HCT116 (cell line): ENCODE measurements around the gene IRF9. TPM values are rescaled to one million over a fixed set of nuclear protein-coding genes. Genes with fewer than 3 reads are reported as not detected.

Experiments used
- ATAC-seq: fragments of 200-7000 bp; cut with Tn5 transposase; 2 replicates; pipeline ENCODE4 v1.9.1; 2020; ENCODE audit warnings: mild to moderate bottlenecking, moderate library complexity
- BruUV-seq: library from RNA; stranded (reverse); fragments of 400-500 nt; replicated peaks from 2 replicates; lab custom pipeline; 2021; lab: Mats Ljungman, UMichigan
- CTCF ChIA-PET: fragments of 300-600 bp; sonication (Branson Sonifier 250); formaldehyde crosslinking; loops from one replicate; lab custom pipeline; 2021; ENCODE audit warnings: antibody characterized with exemption; lab: Charles Lee
- POLR2A ChIA-PET: fragments of 300-600, 350-600 bp; sonication (Branson Sonifier 250); formaldehyde crosslinking; loops from one replicate; lab custom pipeline; 2021; ENCODE audit warnings: antibody characterized with exemption; lab: Charles Lee
- RAD21 ChIA-PET, 2 experiments: fragments of 300-600 bp; sonication (Branson Sonifier 250); formaldehyde crosslinking; loops; one replicate each; lab custom pipeline; 2023; ENCODE audit warnings: low total read pairs in 2 of 2; ENCODE audit not compliant: uncharacterized antibody in 2 of 2, unreplicated experiment in 2 of 2, low non-redundant PET in 1 of 2; lab: Charles Lee
- DNase-seq: peaks from one replicate; pipeline ENCODE4 v3.0.0-alpha.2; 2010; ENCODE audit warnings: low read depth, low spot score
- H2AFZ ChIP-seq: fragments of 200-600 bp; shearing (Covaris generic), sonication (generic); 2 replicates; pipeline ENCODE4 v1.6.1; 2017; ENCODE audit warnings: low read depth, mixed run types, mixed read lengths, antibody characterized with exemption, low read length; ENCODE audit not compliant: poor library complexity, severe bottlenecking
- H3K27ac ChIP-seq: 2 replicates; pipeline ENCODE4 v1.5.1; 2012; ENCODE audit warnings: low read depth, low read length
- H3K27me3 ChIP-seq: fragments of 200-600 bp; sonication (generic); 2 replicates; pipeline ENCODE4 v1.6.1; 2016; ENCODE audit warnings: mixed run types, low read length, mixed read lengths; ENCODE audit not compliant: insufficient read depth
- H3K36me3 ChIP-seq, 2 experiments: fragments of 200-500 bp in 1 of 2; fragments of 200-600 bp in 1 of 2; sonication (Bioruptor generic) in 1 of 2; sonication (generic) in 1 of 2; 2 replicates each; pipeline versions ENCODE4 v1.5.1 to v1.6.1; 2014 to 2016; ENCODE audit warnings: low read length in 2 of 2, inconsistent platforms in 1 of 2, mixed read lengths in 1 of 2, mixed run types in 1 of 2; ENCODE audit not compliant: insufficient read depth in 2 of 2, control insufficient read depth in 1 of 2
- H3K4me1 ChIP-seq, 2 experiments: fragments of 200-600 bp in 1 of 2; sonication (generic) in 1 of 2; 2 replicates each; pipeline versions ENCODE4 v1.5.1 to v1.6.1; 2012 to 2017; ENCODE audit warnings: low read length in 2 of 2, inconsistent platforms in 1 of 2, mild to moderate bottlenecking in 1 of 2, mixed read lengths in 1 of 2, mixed run types in 1 of 2, moderate library complexity in 1 of 2; ENCODE audit not compliant: insufficient read depth in 2 of 2, control insufficient read depth in 1 of 2
- H3K4me2 ChIP-seq: fragments of 200-600 bp; sonication (generic); 2 replicates; pipeline ENCODE4 v1.6.1; 2017; ENCODE audit warnings: mixed run types, low read length, mixed read lengths
- H3K4me3 ChIP-seq, 2 experiments: fragments of 200-600 bp in 1 of 2; sonication (generic) in 1 of 2; replicated peaks in 1 of 2; 2 replicates each; pipeline ENCODE4 v1.5.1; 2011 to 2016; ENCODE audit warnings: low read length in 2 of 2, control low read depth in 1 of 2, low read depth in 1 of 2, mild to moderate bottlenecking in 1 of 2, mixed read lengths in 1 of 2, mixed run types in 1 of 2
- H3K79me2 ChIP-seq: fragments of 200-600 bp; sonication (generic); 2 replicates; pipeline ENCODE4 v1.6.1; 2017; ENCODE audit warnings: mild to moderate bottlenecking, mixed run types, low read length, moderate library complexity, mixed read lengths; ENCODE audit not compliant: insufficient read depth
- H3K9ac ChIP-seq: fragments of 200-600 bp; sonication (generic); 2 replicates; pipeline ENCODE4 v1.6.1; 2016; ENCODE audit warnings: low read length, mixed read lengths
- H3K9me2 ChIP-seq: fragments of 200-600 bp; sonication (generic), shearing (Covaris generic); 2 replicates; pipeline ENCODE4 v1.6.1; 2017; ENCODE audit warnings: mixed run types, mild to moderate bottlenecking, moderate library complexity; ENCODE audit not compliant: insufficient read depth
- H3K9me3 ChIP-seq, 2 experiments: fragments of 200-500 bp in 1 of 2; fragments of 200-600 bp in 1 of 2; sonication (Bioruptor generic) in 1 of 2; sonication (generic) in 1 of 2; 2 replicates each; pipeline ENCODE4 v1.6.1; 2014 to 2017; ENCODE audit warnings: low read length in 2 of 2, mixed read lengths in 2 of 2, inconsistent platforms in 1 of 2, low read depth in 1 of 2, mild to moderate bottlenecking in 1 of 2, mixed run types in 1 of 2, moderate library complexity in 1 of 2; ENCODE audit not compliant: control insufficient read depth in 1 of 2, insufficient read depth in 1 of 2
- H4K20me1 ChIP-seq: fragments of 200-600 bp; sonication (generic), shearing (Covaris generic); 2 replicates; pipeline ENCODE4 v1.6.1; 2017; ENCODE audit warnings: mixed run types, mild to moderate bottlenecking, moderate library complexity; ENCODE audit not compliant: insufficient read depth
- CTCF ChIP-seq, 3 experiments: fragments of 200-600 bp in 1 of 3; sonication (generic) in 1 of 3; IDR thresholded peaks in 2 of 3; conservative IDR thresholded peaks in 1 of 3; 2 replicates each; pipeline ENCODE4 v1.5.1; 2012 to 2017; ENCODE audit warnings: low read depth in 2 of 3, low read length in 2 of 3, antibody characterized with exemption in 1 of 3, borderline replicate concordance in 1 of 3, control low read depth in 1 of 3, mild to moderate bottlenecking in 1 of 3, mixed read lengths in 1 of 3, mixed run types in 1 of 3, moderate library complexity in 1 of 3; ENCODE audit not compliant: insufficient read depth in 1 of 3
- EGR1 ChIP-seq: IDR thresholded peaks from 2 replicates; pipeline ENCODE4 v1.6.1; 2012; ENCODE audit warnings: low read depth
- EZH2 ChIP-seq: fragments of 200-600 bp; sonication (generic); IDR thresholded peaks from 2 replicates; pipeline ENCODE4 v1.6.1; 2017; ENCODE audit warnings: antibody characterized with exemption, mixed run types
- MAX ChIP-seq: IDR thresholded peaks from 2 replicates; pipeline ENCODE4 v1.6.1; 2012
- POLR2A ChIP-seq: IDR thresholded peaks from 2 replicates; pipeline ENCODE4 v1.7.0; 2011; ENCODE audit warnings: borderline replicate concordance; ENCODE audit not compliant: insufficient read depth, insufficient read length; ENCODE audit errors: extremely low read depth
- POLR2AphosphoS5 ChIP-seq: IDR thresholded peaks from 2 replicates; pipeline ENCODE4 v1.6.1; 2011; ENCODE audit warnings: mild to moderate bottlenecking, low read depth, low read length, moderate library complexity
- SIN3A ChIP-seq: IDR thresholded peaks from 2 replicates; pipeline ENCODE4 v1.6.1; 2012; ENCODE audit warnings: low read depth
- SP1 ChIP-seq: IDR thresholded peaks from 2 replicates; pipeline ENCODE4 v1.6.1; 2012; ENCODE audit warnings: low read depth
- TCF7L2 ChIP-seq: IDR thresholded peaks from 2 replicates; pipeline ENCODE4 v1.7.0; 2011; ENCODE audit warnings: borderline replicate concordance, inconsistent platforms; ENCODE audit not compliant: insufficient read depth, insufficient read length; ENCODE audit errors: extremely low read depth
- intact Hi-C: fragments of 100-400 bp; cut with micrococcal nuclease; formaldehyde crosslinking; loops from 2 replicates; pipeline ENCODE4 v1.10.0; 2022
- total RNA-seq: library from RNA; stranded (reverse); gene quantifications from one replicate; pipeline ENCODE4 v1.2.1, GENCODE V29; 2021; ENCODE audit not compliant: unreplicated experiment

Gene IRF9
- total RNA-seq, 1 experiment from 2014 or later: 21.7 TPM

GRCh38 chr14:24150061-24150460 is 11.0 kb upstream of the IRF9 start:
- no peak overlapping the region for H3K9ac ChIP-seq
- H3K9me2 ChIP-seq: no peaks in the 10 kb centered on the region
- intact Hi-C loops: no loop called here
- no peaks in the 10 kb centered on the region for H3K27me3 ChIP-seq
- no peaks in the 10 kb centered on the region for H3K9me3 ChIP-seq
- no peak overlapping the region for H3K4me3 ChIP-seq
- no peak for DNase-seq
- peaks cover 33 to 39% of the 10 kb centered on the region in 2 experiments for H3K36me3 ChIP-seq
- ChIA-PET RAD21 (no interaction called here), CTCF (interaction anchor here (1.0 kb wide), 1 partner anchor 11 kb away, joined by 4 read pairs; the partner anchor contains the start of gene IRF9), POLR2A (interaction anchor here (1.8 kb wide), 1 partner anchor 9 kb away, joined by 4 read pairs; the partner anchor contains the start of gene EMC9)
- no peak overlapping the region for H3K4me2 ChIP-seq
- ATAC-seq: no peak
- H3K4me1 ChIP-seq: peaks cover 13 to 16% of the 10 kb centered on the region in 2 experiments
- H3K79me2 ChIP-seq: peaks cover 49% of the 10 kb centered on the region
- no peaks in the 10 kb centered on the region for H4K20me1 ChIP-seq
- H2AFZ ChIP-seq: no peak overlapping the region
- no peak overlapping the region for H3K27ac ChIP-seq
- TF ChIP-seq POLR2A (no peak), EZH2 (no peak), TCF7L2 (no peak), CTCF (IDR thresholded peaks at IDR 0.05 in 2 of 3, conservative IDR thresholded peaks at IDR 0.05 in 1 of 3; ENCODE audit: borderline replicate concordance in 1 of 3, insufficient read depth in 1 of 3, low read depth in 2 of 3, low read length in 2 of 3) (no peak), EGR1 (no peak), SIN3A (no peak), POLR2AphosphoS5 (no peak), MAX (no peak), SP1 (no peak)
- BruUV-seq: no TSS peak
